Esophagus muscularis mucosa (tissue), 4 donors: ENCODE data around the gene MYEF2.

Experiments used
- EP300 ChIP-seq: sonication (generic); formaldehyde crosslinking; IDR thresholded peaks from one replicate; pipeline ENCODE4 v1.6.1; 2017; ENCODE audit warnings: antibody characterized with exemption
- POLR2A ChIP-seq: fragments of 450-650 bp; IDR thresholded peaks from one replicate; pipeline ENCODE4 v1.6.1; 2017; ENCODE audit warnings: antibody characterized with exemption, moderate library complexity, mild to moderate bottlenecking, low read depth
- TF ChIP-seq, protein P1 (sequence below), 3 experiments: fragments of 200-600 bp in 2 of 3; fragments of 450-650 bp in 1 of 3; sonication (generic) in 2 of 3; IDR thresholded peaks; one replicate each; pipeline ENCODE4 v1.5.1; 2017 to 2019; ENCODE audit warnings: antibody characterized with exemption in 3 of 3, mild to moderate bottlenecking in 2 of 3, moderate library complexity in 1 of 3

DNA sequence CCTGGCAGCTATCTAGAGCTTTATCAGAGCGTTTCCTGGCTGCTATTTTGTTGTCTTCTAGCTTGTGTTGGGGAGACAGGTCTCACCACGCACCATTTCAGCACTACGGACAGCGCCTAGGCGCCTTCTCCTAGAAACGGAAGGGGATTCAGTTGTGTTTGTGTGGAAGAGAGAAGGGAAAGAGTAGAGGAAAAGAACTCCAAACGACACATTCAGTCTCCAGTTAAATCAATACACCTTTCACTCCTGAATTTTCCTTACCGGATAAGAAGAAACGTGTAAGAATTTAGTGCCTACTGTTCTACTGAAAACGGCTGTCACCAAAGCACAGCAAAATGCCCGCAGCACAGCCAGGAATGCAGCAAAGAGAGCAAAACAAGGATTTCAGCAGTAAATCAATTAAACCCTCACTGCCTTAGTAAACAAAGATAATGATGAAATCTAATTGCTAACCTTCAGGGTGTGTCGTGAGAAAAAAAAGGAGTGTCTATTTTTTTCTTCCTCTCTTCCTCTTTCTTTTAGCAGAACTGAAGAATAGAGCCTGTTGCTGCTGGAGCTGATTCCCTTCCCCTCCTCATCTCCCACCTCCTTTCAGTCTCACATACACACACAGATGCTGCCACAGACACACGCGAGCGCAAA lies 13.0 kb upstream of the MYEF2 start:
- TF ChIP-seq, protein P1, sequence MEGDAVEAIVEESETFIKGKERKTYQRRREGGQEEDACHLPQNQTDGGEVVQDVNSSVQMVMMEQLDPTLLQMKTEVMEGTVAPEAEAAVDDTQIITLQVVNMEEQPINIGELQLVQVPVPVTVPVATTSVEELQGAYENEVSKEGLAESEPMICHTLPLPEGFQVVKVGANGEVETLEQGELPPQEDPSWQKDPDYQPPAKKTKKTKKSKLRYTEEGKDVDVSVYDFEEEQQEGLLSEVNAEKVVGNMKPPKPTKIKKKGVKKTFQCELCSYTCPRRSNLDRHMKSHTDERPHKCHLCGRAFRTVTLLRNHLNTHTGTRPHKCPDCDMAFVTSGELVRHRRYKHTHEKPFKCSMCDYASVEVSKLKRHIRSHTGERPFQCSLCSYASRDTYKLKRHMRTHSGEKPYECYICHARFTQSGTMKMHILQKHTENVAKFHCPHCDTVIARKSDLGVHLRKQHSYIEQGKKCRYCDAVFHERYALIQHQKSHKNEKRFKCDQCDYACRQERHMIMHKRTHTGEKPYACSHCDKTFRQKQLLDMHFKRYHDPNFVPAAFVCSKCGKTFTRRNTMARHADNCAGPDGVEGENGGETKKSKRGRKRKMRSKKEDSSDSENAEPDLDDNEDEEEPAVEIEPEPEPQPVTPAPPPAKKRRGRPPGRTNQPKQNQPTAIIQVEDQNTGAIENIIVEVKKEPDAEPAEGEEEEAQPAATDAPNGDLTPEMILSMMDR (IDR thresholded peaks at IDR 0.05), result no peak
- no peak for TF ChIP-seq POLR2A
- TF ChIP-seq EP300, result no peak
